Central memory CD4-positive, alpha-beta T cell (primary cell): ENCODE measurements around the gene MBNL2.
A peak's percentile ranks its signal among the peaks of the same experiment; 100 is the strongest.
"Not testable (repeated sequence)": the region's sequence is repeated elsewhere in the genome, so short reads cannot be mapped to it uniquely, and the experiment has no call there.

Source experiments
- DNase-seq: peaks from one replicate; pipeline ENCODE4 v3.0.0; 2022
- total RNA-seq, 3 experiments: gene quantifications; one replicate each; lab custom pipeline; 2026; lab: John Stamatoyannopoulos, UW

The MBNL2 gene
- total RNA-seq, result 24.1 to 76.5 (median 50.9) reads per million in 3 experiments

GRCh38 chr13:97221989-97222700, at the start of gene MBNL2:
Gene MBNL2, plus strand, starts transcription at chr13:97222333. Its CDS starts 53,903 bp downstream, at chr13:97276236.
- peak; percentile 85 for DNase-seq

GRCh38 chr13:97174638-97175037, 47.5 kb upstream of the MBNL2 start:
- DNase-seq, result no peak

- no peak for DNase-seq
Measured at GRCh38 chr13:97175041-97175440, 47.1 kb upstream of the MBNL2 start.

GRCh38 chr13:97179501-97179900, 42.6 kb upstream of the MBNL2 start:
- no peak for DNase-seq

- no peak for DNase-seq
Measured at GRCh38 chr13:97182111-97182890, 39.8 kb upstream of the MBNL2 start.

GRCh38 chr13:97185291-97185690, 36.8 kb upstream of the MBNL2 start:
- no peak for DNase-seq

- DNase-seq, result no peak
Measured at GRCh38 chr13:97185751-97186150, 36.4 kb upstream of the MBNL2 start.

GRCh38 chr13:97188207-97188606, 33.9 kb upstream of the MBNL2 start:
- DNase-seq, result no peak

- no peak for DNase-seq
Measured at GRCh38 chr13:97189928-97190327, 32.2 kb upstream of the MBNL2 start.

GRCh38 chr13:97191142-97191541, 31.0 kb upstream of the MBNL2 start:
- no peak for DNase-seq

GRCh38 chr13:97191615-97192014, 30.5 kb upstream of the MBNL2 start:
- DNase-seq, result no peak

GRCh38 chr13:97192166-97192565, 30.0 kb upstream of the MBNL2 start:
- DNase-seq, result no peak

- no peak for DNase-seq
Measured at GRCh38 chr13:97193577-97193976, 28.6 kb upstream of the MBNL2 start.

- DNase-seq, result no peak
Measured at GRCh38 chr13:97194479-97194878, 27.7 kb upstream of the MBNL2 start.

- DNase-seq, result no peak
Measured at GRCh38 chr13:97196340-97196739, 25.8 kb upstream of the MBNL2 start.

- DNase-seq, result no peak
Measured at GRCh38 chr13:97198753-97199152, 23.4 kb upstream of the MBNL2 start.

- DNase-seq, result no peak
Measured at GRCh38 chr13:97199451-97199850, 22.7 kb upstream of the MBNL2 start.

GRCh38 chr13:97200081-97200942, 21.8 kb upstream of the MBNL2 start:
- no peak for DNase-seq

- no peak for DNase-seq
Measured at GRCh38 chr13:97202761-97203160, 19.4 kb upstream of the MBNL2 start.

- no peak for DNase-seq
Measured at GRCh38 chr13:97205465-97205864, 16.7 kb upstream of the MBNL2 start.

GRCh38 chr13:97205982-97206381, 16.2 kb upstream of the MBNL2 start:
- DNase-seq, result no peak

- DNase-seq, result not testable (repeated sequence)
Measured at GRCh38 chr13:97207252-97207651, 14.9 kb upstream of the MBNL2 start.

- no peak for DNase-seq
Measured at GRCh38 chr13:97211300-97211699, 10.8 kb upstream of the MBNL2 start.
